Measurements from ENCODE around the gene UNC13A.

- TF ChIP-seq CTCF (IDR thresholded peaks at IDR 0.05) (no peak), POLR2A (IDR thresholded peaks at IDR 0.05) (no peak)
Observed at GRCh38 chr19:17615889-17616685, 72.1 kb downstream of the UNC13A start.

All from sigmoid colon (tissue), 3 donors.